ENCODE data around the gene ACTA2.

ACTA2 gene

GRCh38 chr10:88892222-88892967, 60.2 kb downstream of the ACTA2 start:
- DNase-seq (ENCODE audit: low spot score) = no peak

- no peak for DNase-seq (ENCODE audit: low spot score)
Observed at GRCh38 chr10:88890681-88891381, 61.7 kb downstream of the ACTA2 start.

GRCh38 chr10:88889559-88890337, 62.8 kb downstream of the ACTA2 start:
- DNase-seq (ENCODE audit: low spot score) = no peak

- no peak for DNase-seq (ENCODE audit: low spot score)
Observed at GRCh38 chr10:88888810-88889445, 63.6 kb downstream of the ACTA2 start.

- DNase-seq (ENCODE audit: low spot score) = peak; percentile 85
Observed at GRCh38 chr10:88886557-88886956, 66.0 kb downstream of the ACTA2 start.
